Trophoblast cell (in vitro differentiated cells and primary cell): Measurements from ENCODE around the gene LCE4A.

Source experiments
- DNase-seq, 2 donors: peaks; one replicate each; pipeline ENCODE4 v3.0.0-alpha.2; 2016
- H2AFZ ChIP-seq: 2 replicates; pipeline ENCODE4 v1.6.1; 2013; ENCODE audit warnings: low read length, moderate library complexity, mild to moderate bottlenecking; ENCODE audit not compliant: insufficient read depth, poor library complexity
- H2AK5ac ChIP-seq: 2 replicates; pipeline ENCODE4 v1.6.1; 2013; ENCODE audit warnings: mild to moderate bottlenecking, low read length
- H2BK120ac ChIP-seq: 2 replicates; pipeline ENCODE4 v1.6.1; 2013; ENCODE audit warnings: low read length, mild to moderate bottlenecking, moderate library complexity; ENCODE audit not compliant: insufficient read depth, poor library complexity
- H2BK12ac ChIP-seq: 2 replicates; pipeline ENCODE4 v1.6.1; 2013; ENCODE audit warnings: mild to moderate bottlenecking, low read length, moderate library complexity
- H2BK5ac ChIP-seq: 2 replicates; pipeline ENCODE4 v1.6.1; 2013; ENCODE audit warnings: low read length, low read depth, moderate library complexity, mild to moderate bottlenecking; ENCODE audit not compliant: poor library complexity
- H3K14ac ChIP-seq: 2 replicates; pipeline ENCODE4 v1.6.1; 2013; ENCODE audit warnings: mild to moderate bottlenecking, low read length
- H3K18ac ChIP-seq: 2 replicates; pipeline ENCODE4 v1.6.1; 2013; ENCODE audit warnings: mild to moderate bottlenecking, low read length
- H3K23ac ChIP-seq: 2 replicates; pipeline ENCODE4 v1.6.1; 2013; ENCODE audit warnings: low read length
- H3K27ac ChIP-seq: 2 replicates; pipeline ENCODE4 v1.5.1; 2013; ENCODE audit warnings: low read depth, mild to moderate bottlenecking, inconsistent platforms, low read length, moderate library complexity
- H3K27me3 ChIP-seq: 2 replicates; pipeline ENCODE4 v1.6.1; 2013; ENCODE audit warnings: inconsistent platforms, mild to moderate bottlenecking, low read length, moderate library complexity; ENCODE audit not compliant: insufficient read depth
- H3K36me3 ChIP-seq, 2 experiments: 1 replicate in 1 of 2; 2 replicates in 1 of 2; pipeline ENCODE4 v1.6.1; 2013; ENCODE audit warnings: low read length in 2 of 2, mild to moderate bottlenecking in 2 of 2, moderate library complexity in 1 of 2; ENCODE audit not compliant: insufficient read depth in 2 of 2, control insufficient read depth in 1 of 2
- H3K4ac ChIP-seq: 2 replicates; pipeline ENCODE4 v1.6.1; 2013; ENCODE audit warnings: low read depth, mild to moderate bottlenecking, low read length, moderate library complexity
- H3K4me1 ChIP-seq, 2 experiments: 1 replicate in 1 of 2; 2 replicates in 1 of 2; pipeline ENCODE4 v1.6.1; 2013; ENCODE audit warnings: low read length in 2 of 2, mild to moderate bottlenecking in 2 of 2, moderate library complexity in 1 of 2; ENCODE audit not compliant: insufficient read depth in 2 of 2, control insufficient read depth in 1 of 2
- H3K4me2 ChIP-seq: 2 replicates; pipeline ENCODE4 v1.6.1; 2013; ENCODE audit warnings: inconsistent platforms, mild to moderate bottlenecking, low read length, moderate library complexity
- H3K4me3 ChIP-seq: 2 replicates; pipeline ENCODE4 v1.5.1; 2013; ENCODE audit warnings: mild to moderate bottlenecking, low read depth, low read length, inconsistent platforms
- H3K79me1 ChIP-seq: one replicate; pipeline ENCODE4 v1.6.1; 2013; ENCODE audit warnings: low read length
- H3K79me2 ChIP-seq: 2 replicates; pipeline ENCODE4 v1.6.1; 2013; ENCODE audit warnings: low read length, mild to moderate bottlenecking; ENCODE audit not compliant: control insufficient read depth, insufficient read depth, poor library complexity
- H3K9ac ChIP-seq: 2 replicates; pipeline ENCODE4 v1.6.1; 2013; ENCODE audit warnings: mild to moderate bottlenecking, low read length
- H3K9me3 ChIP-seq: 2 replicates; pipeline ENCODE4 v1.6.1; 2013; ENCODE audit warnings: low read depth, mild to moderate bottlenecking, control low read depth, inconsistent platforms, low read length; ENCODE audit not compliant: insufficient read depth
- H4K12ac ChIP-seq: 2 replicates; pipeline ENCODE4 v1.6.1; 2013; ENCODE audit warnings: low read depth, mild to moderate bottlenecking, low read length, moderate library complexity
- H4K8ac ChIP-seq: 2 replicates; pipeline ENCODE4 v1.6.1; 2013; ENCODE audit warnings: low read depth, mild to moderate bottlenecking, low read length, moderate library complexity
- H4K91ac ChIP-seq: one replicate; pipeline ENCODE4 v1.6.1; 2013; ENCODE audit warnings: low read depth, mild to moderate bottlenecking, low read length, moderate library complexity
- WGBS: extraction: QIAGEN DNeasy Blood & Tissue Kit; methylation state at CpG from one replicate; pipeline ENCODE4 v1.1.7; 2013; ENCODE audit warnings: missing lambda C conversion rate; ENCODE audit not compliant: insufficient read length, insufficient coverage; ENCODE audit errors: extremely low coverage; 5-methylcytosine and 5-hydroxymethylcytosine counted together

The LCE4A gene

DNA sequence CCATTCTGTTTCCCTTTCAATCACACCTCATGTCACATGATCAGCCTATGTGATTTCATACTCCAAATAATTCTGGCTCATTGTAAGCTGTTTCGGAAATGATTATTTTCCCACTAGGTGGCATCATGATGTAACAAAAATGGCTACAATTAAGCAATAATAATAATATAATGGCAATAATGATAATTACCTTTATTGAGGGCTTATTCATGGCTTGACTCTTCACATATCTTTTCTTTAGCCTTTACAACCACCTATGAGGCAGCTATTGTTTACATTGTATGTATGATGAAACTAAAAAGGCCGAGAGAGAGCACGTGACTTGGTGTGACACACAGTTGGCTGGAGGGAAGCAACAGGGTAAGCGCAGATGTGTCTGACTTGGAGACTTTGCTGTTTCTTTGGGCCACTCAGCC lies 37.3 kb downstream of the LCE4A start:
- Histone ChIP-seq H4K91ac (no peak overlapping the region), H3K27me3 (no peaks in the 10 kb centered on the region), H3K23ac (no peak overlapping the region), H3K79me1 (no peaks in the 10 kb centered on the region), H3K14ac (no peak overlapping the region), H2AK5ac (no peak overlapping the region), H2BK12ac (no peak overlapping the region), H3K4ac (no peak overlapping the region), H2AFZ (no peak overlapping the region), H3K4me2 (no peak overlapping the region), H4K8ac (no peak overlapping the region), H3K9me3 (peaks cover 23% of the 10 kb centered on the region), H3K4me3 (no peak overlapping the region), H3K18ac (no peak overlapping the region), H3K36me3 (no peaks in the 10 kb centered on the region), H4K12ac (no peak overlapping the region), H3K9ac (no peak overlapping the region), H3K27ac (no peak overlapping the region), H2BK5ac (no peak overlapping the region), H3K4me1 (no peaks in the 10 kb centered on the region), H2BK120ac (no peak overlapping the region), H3K79me2 (no peaks in the 10 kb centered on the region)
- DNase-seq, result peak; percentile 44 to 60
- no CpG with 5 or more reads among the region's 4 CpGs for WGBS

DNA sequence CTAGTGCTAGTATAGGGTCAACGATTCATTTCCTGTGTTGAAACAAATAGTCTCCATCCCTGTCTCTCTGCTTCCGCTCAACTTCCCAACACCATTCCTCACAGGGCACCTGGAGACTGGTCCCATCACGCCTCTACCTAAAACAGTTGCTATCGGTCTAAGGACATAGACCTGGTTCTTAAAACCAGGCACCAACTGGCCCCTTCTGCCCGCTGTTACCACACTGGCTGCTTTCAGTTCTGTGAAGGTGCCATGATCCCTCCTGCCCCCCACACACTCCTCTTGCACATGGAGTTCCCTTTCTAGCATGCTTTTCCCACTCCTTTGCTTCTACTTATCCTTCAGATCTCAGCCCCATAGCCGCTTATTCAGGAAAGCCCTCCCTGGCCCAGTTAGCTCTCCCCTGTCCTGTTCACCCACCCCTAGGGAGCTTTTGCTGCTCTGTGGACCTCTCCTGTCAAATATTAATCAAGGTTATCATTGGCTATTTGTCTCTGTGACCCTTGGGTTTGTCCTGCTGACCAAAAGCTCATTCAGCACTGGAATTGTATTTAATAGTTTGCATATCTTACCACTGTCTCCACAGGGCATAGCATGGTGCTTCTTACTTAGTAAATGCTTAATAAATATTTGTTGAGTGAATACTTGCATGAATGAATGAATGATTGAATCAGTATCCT lies 37.9 kb downstream of the LCE4A start:
- Histone ChIP-seq H2AK5ac (no peak overlapping the region), H3K79me2 (no peaks in the 10 kb centered on the region), H3K4ac (no peak overlapping the region), H3K4me2 (no peak overlapping the region), H3K27me3 (no peaks in the 10 kb centered on the region), H3K14ac (no peak overlapping the region), H3K18ac (no peak overlapping the region), H3K9me3 (peaks cover 24% of the 10 kb centered on the region), H2BK5ac (no peak overlapping the region), H3K79me1 (no peaks in the 10 kb centered on the region), H4K12ac (no peak overlapping the region), H2BK12ac (no peak overlapping the region), H2AFZ (no peak overlapping the region), H3K9ac (no peak overlapping the region), H3K4me3 (no peak overlapping the region), H3K27ac (no peak overlapping the region), H3K36me3 (no peaks in the 10 kb centered on the region), H4K8ac (no peak overlapping the region), H3K23ac (no peak overlapping the region), H3K4me1 (no peaks in the 10 kb centered on the region), H2BK120ac (no peak overlapping the region), H4K91ac (no peak overlapping the region)
- no peak for DNase-seq
- no CpG with 5 or more reads among the region's 6 CpGs for WGBS

DNA sequence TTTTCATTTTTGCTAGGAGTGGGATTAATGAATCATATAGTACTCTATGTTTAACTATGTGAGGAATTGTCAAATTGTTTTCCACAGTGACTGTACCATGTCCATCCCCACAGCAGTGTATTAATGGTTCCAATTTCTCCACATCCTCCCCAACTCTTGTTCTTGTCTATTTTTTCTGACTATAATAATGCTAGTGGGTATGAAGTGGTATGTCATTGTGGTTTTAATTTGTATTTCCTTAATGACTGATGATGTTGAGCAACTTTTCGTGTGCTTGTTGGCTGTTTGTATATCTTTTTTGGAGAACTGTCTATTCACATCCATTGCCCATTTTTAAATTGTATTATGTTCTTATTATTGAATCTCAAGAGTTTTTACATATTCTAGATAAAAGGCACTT lies 39.9 kb downstream of the LCE4A start:
- H2BK12ac ChIP-seq, result no peak overlapping the region
- H2BK120ac ChIP-seq, result no peak overlapping the region
- H2AK5ac ChIP-seq, result no peak overlapping the region
- no peak overlapping the region for H4K91ac ChIP-seq
- no peak overlapping the region for H3K4me2 ChIP-seq
- H4K8ac ChIP-seq, result no peak overlapping the region
- DNase-seq, result no peak
- WGBS, result no CpG with 5 or more reads among the region's 1 CpG
- no peaks in the 10 kb centered on the region for H3K36me3 ChIP-seq
- H3K14ac ChIP-seq, result no peak overlapping the region
- no peak overlapping the region for H3K9ac ChIP-seq
- H4K12ac ChIP-seq, result no peak overlapping the region
- no peaks in the 10 kb centered on the region for H3K27me3 ChIP-seq
- H2BK5ac ChIP-seq, result no peak overlapping the region
- H3K79me2 ChIP-seq, result no peaks in the 10 kb centered on the region
- H2AFZ ChIP-seq, result no peak overlapping the region
- no peak overlapping the region for H3K4me3 ChIP-seq
- no peak overlapping the region for H3K18ac ChIP-seq
- no peak overlapping the region for H3K27ac ChIP-seq
- H3K23ac ChIP-seq, result no peak overlapping the region
- no peaks in the 10 kb centered on the region for H3K79me1 ChIP-seq
- H3K4me1 ChIP-seq, result no peaks in the 10 kb centered on the region
- no peak overlapping the region for H3K4ac ChIP-seq
- H3K9me3 ChIP-seq, result peaks cover 20% of the 10 kb centered on the region

DNA sequence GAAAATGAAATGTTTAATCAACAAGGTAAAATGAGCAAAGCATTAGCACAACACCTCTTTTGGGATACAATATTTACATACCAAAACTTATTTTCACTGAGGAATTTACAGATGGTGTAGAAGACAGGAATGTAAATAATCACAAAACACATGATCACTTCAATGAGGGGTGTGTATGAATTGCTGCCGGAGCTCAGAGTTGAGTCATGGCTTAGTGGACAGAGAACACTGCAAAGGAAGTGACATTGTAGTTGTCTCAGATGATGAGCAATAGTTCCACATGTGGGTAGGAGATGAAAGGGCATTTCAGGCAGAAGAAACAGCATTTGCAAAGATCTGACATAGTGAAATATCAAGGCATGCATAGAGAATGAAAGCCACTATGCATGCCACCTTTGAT lies 44.3 kb downstream of the LCE4A start:
- H3K79me1 ChIP-seq, result no peaks in the 10 kb centered on the region
- no peaks in the 10 kb centered on the region for H3K79me2 ChIP-seq
- H2BK12ac ChIP-seq, result no peak overlapping the region
- DNase-seq, result peak; percentile 70 to 88
- no peak overlapping the region for H3K27ac ChIP-seq
- no peak overlapping the region for H2BK120ac ChIP-seq
- no peak overlapping the region for H3K9ac ChIP-seq
- H3K14ac ChIP-seq, result no peak overlapping the region
- H3K4me3 ChIP-seq, result no peak overlapping the region
- no peak overlapping the region for H2AK5ac ChIP-seq
- H3K36me3 ChIP-seq, result no peaks in the 10 kb centered on the region
- H3K4me2 ChIP-seq, result no peak overlapping the region
- H4K12ac ChIP-seq, result no peak overlapping the region
- no CpG with 5 or more reads among the region's 1 CpG for WGBS
- no peak overlapping the region for H3K18ac ChIP-seq
- H3K4me1 ChIP-seq, result no peaks in the 10 kb centered on the region
- no peak overlapping the region for H2AFZ ChIP-seq
- no peak overlapping the region for H4K91ac ChIP-seq
- no peak overlapping the region for H2BK5ac ChIP-seq
- no peak overlapping the region for H4K8ac ChIP-seq
- H3K27me3 ChIP-seq, result no peaks in the 10 kb centered on the region
- peaks cover 12% of the 10 kb centered on the region for H3K9me3 ChIP-seq
- no peak overlapping the region for H3K4ac ChIP-seq
- H3K23ac ChIP-seq, result no peak overlapping the region
